MM.1S (cell line): ENCODE data around the gene MIPEP.

Source experiments
- DNase-seq: peaks from one replicate; pipeline ENCODE4 v3.0.0-alpha.2; 2015
- H2AFZ ChIP-seq: fragments of 300-600 bp; sonication (generic); 2 replicates; pipeline ENCODE4 v1.6.0; 2016; ENCODE audit warnings: antibody characterized with exemption, low read length
- H3F3A ChIP-seq: fragments of 300-600 bp; sonication (generic); 2 replicates; pipeline ENCODE4 v1.6.1; 2016; ENCODE audit warnings: mild to moderate bottlenecking, antibody characterized with exemption, low read length, moderate library complexity, mixed read lengths; ENCODE audit not compliant: insufficient read depth
- H3K27ac ChIP-seq: fragments of 300-600 bp; sonication (generic); 2 replicates; pipeline ENCODE4 v1.5.1; 2016; ENCODE audit warnings: mild to moderate bottlenecking, low read length
- H3K27me3 ChIP-seq: fragments of 300-600 bp; sonication (generic); replicated peaks from 2 replicates; pipeline ENCODE4 v1.6.0; 2016; ENCODE audit warnings: low read length; ENCODE audit not compliant: insufficient read depth
- H3K36me3 ChIP-seq: fragments of 300-600 bp; sonication (generic); replicated peaks from 2 replicates; pipeline ENCODE4 v1.6.1; 2016; ENCODE audit warnings: mild to moderate bottlenecking, low read length, mixed read lengths; ENCODE audit not compliant: insufficient read depth
- H3K4me1 ChIP-seq: fragments of 300-600 bp; sonication (generic); 2 replicates; pipeline ENCODE4 v1.6.1; 2016; ENCODE audit warnings: low read length, mixed read lengths
- H3K4me2 ChIP-seq: fragments of 300-600 bp; sonication (generic); 2 replicates; pipeline ENCODE4 v1.6.0; 2016; ENCODE audit warnings: low read depth, low read length
- H3K4me3 ChIP-seq: fragments of 300-600 bp; sonication (generic); 2 replicates; pipeline ENCODE4 v1.5.1; 2016; ENCODE audit warnings: low read length, mixed read lengths
- H3K79me2 ChIP-seq: fragments of 300-600 bp; sonication (generic); 2 replicates; pipeline ENCODE4 v1.6.1; 2016; ENCODE audit warnings: mixed run types, low read length, mixed read lengths
- H3K9ac ChIP-seq: fragments of 300-600 bp; sonication (generic); 2 replicates; pipeline ENCODE4 v1.6.1; 2016; ENCODE audit warnings: low read length, mixed read lengths
- H3K9me2 ChIP-seq: fragments of 300-600 bp; sonication (generic); replicated peaks from 2 replicates; pipeline ENCODE4 v1.6.1; 2016; ENCODE audit warnings: mild to moderate bottlenecking, low read length, mixed read lengths; ENCODE audit not compliant: insufficient read depth
- H3K9me3 ChIP-seq: fragments of 300-600 bp; sonication (generic); replicated peaks from 2 replicates; pipeline ENCODE4 v1.6.1; 2016; ENCODE audit warnings: mild to moderate bottlenecking, low read length, mixed read lengths; ENCODE audit not compliant: insufficient read depth
- H4K20me1 ChIP-seq: fragments of 300-600 bp; sonication (generic); 2 replicates; pipeline ENCODE4 v1.6.1; 2016; ENCODE audit warnings: mild to moderate bottlenecking, low read length, moderate library complexity, mixed read lengths; ENCODE audit not compliant: insufficient read depth
- CTCF ChIP-seq: fragments of 300-600 bp; sonication (generic); IDR thresholded peaks from 2 replicates; pipeline ENCODE4 v1.5.1; 2016; ENCODE audit warnings: antibody characterized with exemption, low read length, mixed read lengths
- EZH2 ChIP-seq: fragments of 300-600 bp; sonication (generic); optimal IDR thresholded peaks from 2 replicates; pipeline ENCODE3; 2017; ENCODE audit warnings: low read depth, mild to moderate bottlenecking, antibody characterized with exemption, low read length, mixed read lengths
- EZH2phosphoT487 ChIP-seq: fragments of 300-600 bp; sonication (generic); IDR thresholded peaks from 2 replicates; pipeline ENCODE4 v1.6.1; 2018; ENCODE audit warnings: antibody characterized with exemption, low read length

MIPEP gene

DNA sequence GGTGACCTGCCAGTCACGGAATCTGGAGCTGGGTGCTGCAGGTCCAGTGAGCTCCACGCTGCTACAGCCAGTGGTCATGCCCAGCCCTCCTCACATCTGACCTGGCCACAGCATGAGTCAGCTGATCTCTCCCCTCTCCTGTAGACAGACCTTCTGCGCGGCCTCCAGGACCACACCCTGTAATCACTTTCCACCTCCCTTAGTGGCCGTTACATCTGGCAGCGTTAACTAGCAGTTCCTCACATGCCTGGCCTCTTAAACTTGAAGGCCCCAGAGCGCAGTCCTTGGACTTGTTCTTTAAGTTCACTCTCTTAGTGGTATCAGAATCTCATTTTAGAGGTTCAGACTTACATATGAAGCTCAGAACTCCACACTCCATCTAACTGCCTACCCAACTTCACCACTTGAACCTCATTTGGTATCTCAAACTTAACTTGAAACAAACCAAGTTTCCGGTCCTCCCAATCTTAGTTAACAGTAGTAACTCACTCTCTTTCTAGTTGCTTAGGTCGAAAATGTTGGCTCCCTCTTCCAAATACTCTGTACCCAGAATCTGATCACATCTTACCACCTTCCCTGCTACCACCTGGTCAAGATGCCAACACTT, 22.7 kb downstream of the MIPEP start:
- Histone ChIP-seq H3K36me3 (no peaks in the 10 kb centered on the region), H3K4me2 (no peak overlapping the region), H3K9me3 (no peaks in the 10 kb centered on the region), H3K79me2 (no peaks in the 10 kb centered on the region), H3K4me1 (no peaks in the 10 kb centered on the region), H2AFZ (no peak overlapping the region), H3K27ac (no peak overlapping the region), H4K20me1 (no peaks in the 10 kb centered on the region), H3K27me3 (no peaks in the 10 kb centered on the region), H3K9me2 (no peaks in the 10 kb centered on the region), H3K4me3 (no peak overlapping the region), H3K9ac (no peak overlapping the region), H3F3A (no peaks in the 10 kb centered on the region)
- DNase-seq = no peak
- TF ChIP-seq EZH2 = no peak
- no peak for TF ChIP-seq CTCF
- TF ChIP-seq EZH2phosphoT487 = no peak

DNA sequence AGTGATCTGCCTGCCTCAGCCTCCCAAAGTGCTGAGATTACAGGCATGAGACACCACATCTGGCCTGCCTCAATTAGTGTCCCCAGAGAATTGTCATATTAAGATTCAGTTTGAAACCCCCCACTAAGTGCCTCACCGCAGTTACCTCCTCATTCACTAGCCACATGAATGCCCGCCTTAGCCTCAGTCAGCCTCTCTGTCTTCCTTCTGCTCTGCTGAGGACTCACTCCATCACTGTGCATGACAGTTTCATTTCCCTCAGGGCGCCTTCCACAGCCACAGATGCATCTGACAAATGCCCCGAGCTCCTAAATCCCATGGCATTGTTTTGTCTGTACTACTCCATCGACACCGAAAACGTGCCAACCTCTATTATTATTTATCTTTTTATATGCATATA, 23.3 kb downstream of the MIPEP start:
- no peak overlapping the region for H3K4me3 ChIP-seq
- H3K4me2 ChIP-seq = no peak overlapping the region
- H3K9me2 ChIP-seq = no peaks in the 10 kb centered on the region
- no peak for TF ChIP-seq CTCF
- no peak for TF ChIP-seq EZH2
- no peaks in the 10 kb centered on the region for H3K4me1 ChIP-seq
- H3K9ac ChIP-seq = no peak overlapping the region
- no peak for DNase-seq
- H3K79me2 ChIP-seq = no peaks in the 10 kb centered on the region
- H3K9me3 ChIP-seq = no peaks in the 10 kb centered on the region
- H3K36me3 ChIP-seq = no peaks in the 10 kb centered on the region
- no peaks in the 10 kb centered on the region for H4K20me1 ChIP-seq
- no peaks in the 10 kb centered on the region for H3K27me3 ChIP-seq
- no peak overlapping the region for H3K27ac ChIP-seq
- no peak overlapping the region for H2AFZ ChIP-seq
- H3F3A ChIP-seq = no peaks in the 10 kb centered on the region

- Histone ChIP-seq H3K79me2 (no peaks in the 10 kb centered on the region), H3F3A (no peaks in the 10 kb centered on the region), H3K9me2 (no peaks in the 10 kb centered on the region), H4K20me1 (no peaks in the 10 kb centered on the region), H3K9me3 (no peaks in the 10 kb centered on the region), H3K4me3 (no peak overlapping the region), H3K9ac (no peak overlapping the region), H2AFZ (no peak overlapping the region), H3K27me3 (no peaks in the 10 kb centered on the region), H3K4me2 (no peak overlapping the region), H3K4me1 (no peaks in the 10 kb centered on the region), H3K36me3 (no peaks in the 10 kb centered on the region), H3K27ac (no peak overlapping the region)
- TF ChIP-seq EZH2phosphoT487 (no peak), EZH2 (no peak), CTCF (no peak)
- DNase-seq = no peak
Measured at GRCh38 chr13:23865026-23865425, 24.2 kb downstream of the MIPEP start.
